HG03196 (cell line): ENCODE results near the gene LONRF3.
"Not testable (repeated sequence)": the region's sequence is repeated elsewhere in the genome, so short reads cannot be mapped to it uniquely, and the experiment has no call there.

Experiments used
- ATAC-seq: cut with Tn5 transposase; IDR thresholded peaks from one replicate; pipeline ENCODE4 v1.9.1; 2021; ENCODE audit not compliant: unreplicated experiment

The LONRF3 gene

DNA sequence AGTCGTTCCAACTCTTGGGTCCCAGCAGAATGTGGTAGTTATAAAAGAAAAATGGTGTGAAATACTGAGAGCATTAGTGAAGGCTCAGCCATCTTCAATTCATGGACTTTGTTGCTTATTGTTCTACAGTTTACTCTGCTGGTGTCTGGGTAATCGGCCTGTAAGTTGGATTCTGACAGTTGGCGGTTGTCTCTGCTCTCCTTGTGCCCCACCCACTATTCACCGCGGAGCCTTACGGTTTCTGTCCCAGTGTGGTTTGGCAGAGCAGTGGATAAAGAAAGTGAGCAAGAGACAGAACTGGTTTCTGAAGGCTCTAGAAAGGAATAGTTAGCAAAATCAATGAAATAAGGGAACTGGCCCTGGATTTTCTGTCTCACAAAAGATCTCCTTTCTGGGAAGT lies 9.1 kb downstream of the LONRF3 start:
- ATAC-seq, result no peak

DNA sequence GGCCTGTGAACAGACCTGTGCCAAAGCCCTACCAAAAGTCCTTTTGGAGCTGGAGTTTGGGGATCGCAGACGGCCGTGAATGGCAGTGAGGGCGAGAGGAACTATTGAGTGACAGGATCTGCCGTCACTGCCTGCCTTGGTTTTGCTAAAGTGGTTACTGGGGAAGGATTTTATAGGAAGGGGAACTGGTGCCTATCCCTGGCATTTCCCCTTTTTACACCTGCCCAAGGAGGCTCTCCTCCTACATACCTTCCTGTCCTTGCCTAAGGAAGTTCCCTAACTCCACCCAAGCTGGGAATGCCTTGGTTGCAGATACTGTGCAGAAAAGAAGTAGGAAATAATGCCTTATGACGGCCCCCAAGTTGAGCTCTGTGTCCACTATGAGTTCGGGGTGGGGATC lies 14.5 kb downstream of the LONRF3 start:
- ATAC-seq, result no peak

DNA sequence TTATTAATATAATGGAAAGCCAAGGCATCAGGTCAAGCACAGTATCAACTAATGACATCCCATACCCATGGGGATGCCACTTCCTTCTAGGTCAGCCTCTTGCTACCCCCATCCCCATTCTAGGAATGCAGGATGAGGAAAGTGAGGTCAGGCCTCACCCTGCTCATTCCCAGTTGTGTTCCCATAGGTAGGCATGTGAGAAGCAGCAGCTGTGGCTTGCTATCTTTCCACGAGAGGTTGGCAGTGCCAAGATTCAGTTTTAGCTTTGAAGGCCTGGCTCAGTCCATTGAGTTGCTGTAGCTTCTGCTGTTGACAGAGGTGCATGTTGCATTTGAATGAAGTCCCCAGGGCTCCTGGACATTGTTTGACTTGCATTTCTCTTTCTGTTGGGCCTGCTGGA lies 15.5 kb downstream of the LONRF3 start:
- no peak for ATAC-seq

DNA sequence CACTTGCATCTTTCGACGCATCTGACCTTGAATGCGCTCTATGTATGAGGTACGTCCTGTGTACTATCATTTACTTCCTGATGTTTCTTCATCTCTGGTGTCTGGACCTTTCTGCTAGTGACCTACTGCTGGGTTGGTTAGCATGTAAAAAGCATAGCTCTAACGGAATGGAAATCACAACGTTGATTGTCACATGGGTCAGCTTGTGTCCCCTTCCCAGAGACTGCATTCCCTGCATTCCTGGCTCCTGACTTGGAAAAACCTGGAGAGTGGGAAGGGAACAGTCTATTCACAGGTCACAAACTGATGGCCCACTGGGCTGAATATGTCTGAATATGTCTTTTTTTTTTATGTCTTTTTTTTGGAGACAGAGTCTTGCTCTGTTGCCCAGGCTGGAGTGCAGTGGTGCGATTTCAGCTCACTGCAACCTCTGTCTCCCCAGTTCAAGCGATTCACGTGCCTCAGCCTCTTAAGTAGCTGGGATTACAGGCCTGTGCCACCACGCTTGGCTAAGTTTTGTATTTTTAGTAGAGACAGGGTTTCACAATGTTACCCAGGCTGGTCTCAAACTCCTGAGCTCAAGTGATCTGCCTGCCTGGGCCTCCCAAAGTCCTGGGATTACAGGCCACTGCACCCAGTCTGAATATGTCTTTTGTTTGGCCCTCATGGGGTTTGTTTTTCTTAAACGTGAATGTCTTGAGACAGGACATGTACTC lies 16.3 kb downstream of the LONRF3 start:
- no peak for ATAC-seq

DNA sequence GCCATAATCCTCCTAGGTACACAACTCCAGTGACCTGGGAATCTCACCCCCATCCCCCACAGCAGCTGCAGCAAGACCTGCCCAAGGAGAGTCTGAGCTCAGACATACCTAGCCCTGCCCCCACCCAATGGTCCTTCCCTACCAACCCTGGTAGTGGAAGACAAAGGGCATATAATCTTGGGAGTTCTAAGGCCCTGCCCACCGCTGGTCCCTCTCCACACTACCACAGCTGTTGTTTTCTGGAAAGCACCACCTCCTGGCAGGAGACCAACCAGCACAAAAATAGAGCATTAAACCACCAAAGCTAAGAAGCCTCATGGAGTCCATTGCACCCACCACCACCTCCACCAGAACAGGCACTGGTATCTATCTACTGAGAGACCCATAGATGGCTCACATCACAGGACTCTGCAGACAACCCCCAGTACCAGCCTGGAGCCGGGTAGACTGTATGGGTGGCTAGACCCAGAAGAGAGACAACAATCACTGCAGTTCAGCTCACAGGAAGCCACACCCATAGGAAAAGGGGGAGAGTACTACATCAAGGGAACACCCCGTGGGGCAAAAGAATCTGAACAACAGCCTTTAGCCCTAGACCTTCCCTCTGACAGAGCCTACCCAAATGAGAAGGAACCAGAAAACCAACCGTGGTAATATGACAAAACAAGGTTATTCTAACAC lies 18.2 kb downstream of the LONRF3 start:
- ATAC-seq, result not testable (repeated sequence)

DNA sequence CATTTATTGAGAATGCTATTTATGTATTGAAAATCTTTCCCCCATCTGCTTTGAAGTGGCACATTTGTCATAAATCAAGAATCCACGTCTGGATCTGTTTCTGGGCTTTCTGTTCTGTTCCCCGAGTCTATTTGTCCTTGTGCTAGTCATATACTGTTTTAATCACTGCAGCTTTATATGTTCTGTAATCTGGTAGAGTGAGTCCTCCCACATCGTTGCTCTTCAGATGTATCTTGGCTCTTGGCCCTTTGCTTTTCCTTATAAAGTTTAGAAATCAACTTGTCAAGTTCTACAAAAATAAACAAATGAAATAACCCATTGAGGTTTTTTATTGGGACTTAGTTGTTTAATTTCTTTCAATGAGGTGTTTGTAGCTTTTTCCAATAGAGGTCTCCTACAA lies 29.0 kb downstream of the LONRF3 start:
- ATAC-seq, result no peak

DNA sequence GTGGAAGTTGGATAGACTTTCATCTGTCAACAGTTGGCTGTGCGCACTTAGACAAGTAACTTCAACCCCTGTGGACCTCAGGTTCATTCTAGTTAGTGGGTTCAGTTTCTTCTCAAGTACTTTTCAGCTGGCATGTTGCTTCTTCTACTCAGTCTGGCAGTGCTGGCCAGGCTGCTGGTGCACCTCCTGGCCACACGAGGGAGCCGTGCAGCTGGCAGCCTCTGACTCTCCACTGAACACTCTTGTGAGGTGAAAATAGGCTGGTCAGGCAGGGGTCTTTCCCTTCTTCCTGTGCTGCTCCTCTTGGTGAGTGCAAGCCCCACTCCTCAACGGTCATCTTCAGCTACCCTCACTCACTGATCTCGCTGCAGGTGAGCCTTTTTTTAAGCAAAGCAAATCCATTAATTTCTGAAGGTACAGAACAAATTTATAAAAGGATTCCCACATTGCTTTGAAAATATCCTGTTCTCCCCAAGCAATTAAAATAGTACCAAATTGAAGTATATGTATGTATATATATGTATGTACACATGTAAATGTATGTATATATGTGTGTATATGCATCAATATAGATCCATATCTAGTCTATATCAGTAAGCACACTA lies 30.6 kb downstream of the LONRF3 start:
- no peak for ATAC-seq

DNA sequence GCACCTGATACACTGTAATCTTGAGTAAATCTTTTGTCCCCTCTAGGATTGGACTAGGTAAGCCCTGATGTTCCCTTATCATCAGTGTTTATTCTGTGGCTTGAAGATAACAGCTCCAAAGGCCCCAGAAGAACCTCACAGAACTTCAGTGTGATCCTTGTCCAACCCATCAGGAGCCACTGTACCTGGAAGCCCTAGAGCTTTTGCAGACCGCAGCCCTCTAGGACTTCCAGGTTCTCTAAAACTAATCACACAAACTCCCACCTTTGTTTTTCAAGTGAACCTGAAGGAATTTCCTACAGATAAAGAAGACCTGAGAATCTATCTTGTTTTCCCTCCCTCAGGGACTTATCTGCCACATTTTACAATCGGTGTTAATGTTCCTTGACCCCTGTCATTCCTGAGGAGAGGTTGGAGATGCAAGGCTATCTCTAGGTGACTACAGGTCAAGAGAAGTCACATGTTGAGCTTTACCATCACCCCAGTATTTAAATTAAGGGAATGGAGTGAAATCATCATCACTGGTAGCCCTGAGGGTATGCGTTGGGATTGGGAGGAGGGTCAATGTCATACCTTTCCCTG lies 32.9 kb downstream of the LONRF3 start:
- no peak for ATAC-seq

DNA sequence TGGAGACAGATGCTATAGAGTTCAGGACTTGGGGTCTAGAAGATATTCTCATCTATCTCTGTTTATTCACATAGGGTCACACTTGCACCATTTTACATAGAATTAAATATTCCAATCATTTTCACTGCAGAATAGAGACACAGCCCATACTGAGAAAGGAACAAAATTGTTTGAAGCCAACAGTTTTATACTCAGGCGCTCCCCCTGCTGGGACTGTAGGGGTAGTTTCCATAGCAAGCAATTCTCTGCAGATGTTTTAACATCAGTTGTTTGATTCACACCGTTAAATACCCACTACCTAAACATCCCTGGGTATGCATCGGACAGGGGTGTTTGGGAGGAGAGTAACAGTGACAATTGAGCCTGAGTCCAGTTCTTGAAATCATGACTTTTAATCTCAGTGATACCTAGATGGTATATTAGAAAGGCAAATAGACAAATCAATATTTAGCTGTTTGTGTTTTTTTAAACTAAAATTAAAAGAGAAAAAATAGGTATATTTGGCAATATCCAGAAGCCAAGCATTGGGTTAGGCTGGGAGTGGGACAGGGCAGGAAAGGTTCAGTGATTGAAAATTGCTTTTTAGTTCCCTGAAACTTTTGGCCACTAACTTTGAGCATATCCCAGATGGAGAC lies 33.8 kb downstream of the LONRF3 start:
- ATAC-seq, result no peak

DNA sequence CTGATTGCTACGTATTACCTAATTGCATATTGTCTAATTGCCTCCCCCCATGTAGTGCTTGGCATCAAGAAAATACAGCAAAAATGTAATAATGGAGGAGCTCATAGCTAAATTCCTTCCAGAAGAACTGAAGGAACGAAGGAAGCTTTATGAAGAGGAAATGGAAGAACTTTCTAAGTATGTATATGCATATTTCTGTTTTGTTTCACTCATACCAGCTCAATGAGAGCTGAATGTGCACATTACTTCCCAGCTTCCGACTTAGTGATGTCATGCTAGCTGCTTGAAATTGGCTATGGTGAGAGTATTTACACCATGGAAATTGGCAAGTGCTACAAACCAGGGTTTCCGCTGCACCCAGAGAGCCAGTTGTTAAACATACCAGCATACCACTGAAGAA lies 34.7 kb downstream of the LONRF3 start:
- ATAC-seq, result no peak

DNA sequence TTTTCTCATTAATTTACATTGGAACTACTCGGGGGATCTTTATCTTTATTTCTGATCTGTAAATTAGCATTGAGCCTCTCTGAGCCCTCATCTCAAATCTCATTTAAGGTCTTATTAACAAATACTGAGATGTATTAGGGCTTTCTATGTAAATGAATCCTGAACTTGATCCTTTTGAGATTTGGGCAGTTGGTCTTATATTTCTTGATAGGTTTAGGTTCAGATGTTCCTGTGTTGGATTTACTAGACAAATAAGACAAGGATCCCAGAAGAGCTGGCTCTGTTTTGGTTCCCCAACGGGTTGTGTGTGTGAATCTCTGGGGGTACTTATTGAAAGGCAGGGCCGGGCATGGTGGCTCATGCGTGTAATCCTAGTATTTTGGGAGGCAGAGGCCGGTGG lies 36.1 kb downstream of the LONRF3 start:
- no peak for ATAC-seq

DNA sequence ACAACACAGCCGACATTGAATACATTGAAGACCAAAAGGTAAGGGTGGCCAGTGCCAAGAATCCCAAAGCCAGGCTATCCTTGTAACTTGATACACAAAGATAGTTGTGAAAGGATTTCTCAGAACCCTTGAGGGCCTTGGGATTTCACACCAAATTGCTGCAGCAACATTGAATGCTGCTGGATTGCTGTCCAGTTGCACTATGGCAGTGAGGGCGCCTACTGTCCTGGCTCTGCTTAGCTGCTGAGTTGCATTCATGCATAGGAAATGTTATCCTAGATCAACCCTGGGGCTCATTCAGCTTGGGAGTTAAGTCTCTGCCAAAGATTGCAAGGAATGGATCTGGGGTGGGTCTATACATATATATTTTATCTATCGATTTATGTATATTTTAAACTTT lies 38.7 kb downstream of the LONRF3 start:
- no peak for ATAC-seq

DNA sequence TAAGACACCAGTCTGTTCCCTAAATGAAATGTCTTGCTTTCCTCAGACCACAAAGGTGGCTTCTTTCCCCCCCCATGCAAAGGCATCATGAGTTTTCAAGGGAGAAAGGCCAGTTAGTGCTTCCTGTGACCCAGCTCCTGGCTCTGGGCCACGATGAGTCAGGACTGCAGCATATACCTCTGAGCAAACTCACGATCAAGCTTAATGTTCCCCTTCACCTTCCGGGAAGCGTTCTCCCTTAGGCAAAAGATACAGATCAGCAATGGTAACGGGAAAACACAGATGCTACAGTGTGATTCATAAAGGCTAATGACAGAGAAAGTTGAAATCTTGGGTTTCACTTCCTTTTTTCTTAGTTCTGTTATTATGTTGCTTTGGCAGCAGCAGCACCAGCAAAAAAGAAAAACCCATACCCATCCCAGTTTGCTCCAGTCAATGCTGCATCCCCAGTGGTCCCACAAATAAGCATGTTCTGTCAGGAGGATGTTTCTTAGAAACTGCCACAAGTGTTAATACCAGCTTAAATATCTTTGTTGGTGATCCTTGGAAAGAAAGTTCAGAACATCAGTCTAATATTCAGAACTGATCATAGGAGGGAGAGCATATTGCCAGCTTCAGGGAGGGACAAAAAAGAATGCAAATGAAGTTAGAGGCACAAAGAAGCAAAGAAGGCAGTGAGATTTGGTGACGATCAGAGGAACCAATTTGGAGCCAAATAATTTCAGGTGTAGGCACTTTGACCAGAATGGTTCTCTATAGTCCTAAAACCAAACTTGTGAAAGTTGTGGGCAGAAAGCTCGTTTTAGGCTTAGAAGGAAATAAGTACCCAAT lies 41.2 kb downstream of the LONRF3 start:
- peak; percentile 93 for ATAC-seq

DNA sequence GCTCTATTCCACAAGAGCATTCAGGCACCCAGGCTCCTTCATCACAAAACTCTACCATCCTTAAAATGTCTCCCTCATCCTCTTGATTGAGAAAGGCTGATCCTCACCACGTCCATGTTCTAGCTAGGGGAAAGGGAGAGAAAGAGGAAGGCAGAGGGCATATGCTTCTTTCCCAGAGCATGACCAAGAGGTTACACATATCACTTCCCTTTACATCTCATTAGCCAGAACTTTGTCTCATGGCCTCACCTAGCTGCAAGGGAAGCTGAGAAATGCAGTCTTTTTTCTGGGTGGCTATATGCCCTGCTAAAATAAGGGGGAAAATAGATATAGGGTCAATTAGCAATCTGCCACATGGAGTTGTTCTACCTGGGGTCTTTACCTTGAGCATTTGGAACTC lies 42.7 kb downstream of the LONRF3 start:
- ATAC-seq, result no peak

DNA sequence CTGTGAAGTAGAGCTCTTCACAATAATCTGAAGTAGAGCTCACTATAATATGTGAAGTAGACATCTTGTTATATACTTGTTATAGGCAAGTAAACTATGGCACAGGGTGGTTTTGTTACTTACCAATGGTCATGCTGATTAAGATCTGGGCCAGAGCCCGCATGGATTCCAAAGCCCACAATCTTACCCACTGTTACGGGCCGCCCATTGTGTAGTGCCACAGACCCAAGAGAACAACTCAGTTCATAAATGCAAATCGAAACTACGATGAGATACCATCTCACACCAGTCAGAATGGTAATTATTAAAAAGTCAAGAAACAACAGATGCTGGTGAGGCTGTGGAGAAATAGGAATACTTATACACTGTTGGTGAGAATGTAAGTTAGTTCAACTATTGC lies 51.5 kb downstream of the LONRF3 start:
- no peak for ATAC-seq

DNA sequence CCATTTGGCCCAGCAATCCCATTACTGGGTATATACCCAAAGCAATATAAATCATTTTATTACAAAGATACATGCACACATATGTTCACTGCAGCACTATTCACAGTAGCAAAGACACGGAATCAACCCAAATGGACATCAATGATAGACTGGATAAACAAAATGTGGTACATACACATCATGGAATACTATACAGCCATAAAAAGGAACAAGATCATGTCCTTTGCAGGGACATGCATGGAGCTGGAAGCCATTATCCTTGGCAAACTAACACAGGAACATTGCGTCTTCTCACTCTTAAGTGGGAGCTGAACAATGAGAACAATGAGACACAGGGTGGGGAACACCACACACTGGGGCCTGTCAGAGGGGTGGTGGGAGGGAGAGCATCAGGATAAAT lies 51.9 kb downstream of the LONRF3 start:
- not testable (repeated sequence) for ATAC-seq

DNA sequence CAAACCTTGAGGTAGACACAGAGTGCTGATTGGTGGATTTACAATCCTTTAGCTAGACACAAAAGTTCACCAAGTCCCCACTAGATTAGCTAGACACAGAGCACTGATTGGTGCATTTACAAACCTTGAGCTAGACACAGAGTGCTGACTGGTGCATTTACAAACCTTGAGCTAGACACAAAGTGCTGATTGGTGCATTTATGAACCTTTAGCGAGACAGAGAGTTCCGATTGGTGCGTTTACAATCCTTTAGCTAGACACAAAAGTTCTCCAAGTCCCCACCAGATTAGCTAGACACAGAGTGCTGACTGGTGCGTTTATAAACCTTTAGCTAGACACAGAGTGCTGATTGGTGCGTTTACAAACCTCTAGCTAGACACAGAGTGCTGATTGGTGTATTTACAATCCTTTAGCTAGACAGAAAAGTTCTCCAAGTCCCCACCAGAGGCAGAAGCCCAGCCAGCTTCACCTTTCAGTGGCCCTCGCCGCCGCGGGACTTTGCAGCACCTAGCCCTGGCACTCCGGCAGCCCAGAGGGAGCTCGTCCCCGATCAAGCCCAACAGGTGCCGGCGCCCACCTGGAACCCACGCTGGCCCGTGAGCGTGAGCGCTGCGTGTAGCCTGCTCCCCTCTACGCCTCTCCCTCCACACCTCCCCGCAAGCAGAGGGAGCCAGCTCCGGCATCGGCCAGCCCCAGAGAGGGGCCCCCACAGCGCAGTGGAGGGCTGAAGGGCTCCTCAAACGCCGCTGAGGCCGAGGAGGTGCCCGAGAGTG lies 53.7 kb downstream of the LONRF3 start:
- not testable (repeated sequence) for ATAC-seq

DNA sequence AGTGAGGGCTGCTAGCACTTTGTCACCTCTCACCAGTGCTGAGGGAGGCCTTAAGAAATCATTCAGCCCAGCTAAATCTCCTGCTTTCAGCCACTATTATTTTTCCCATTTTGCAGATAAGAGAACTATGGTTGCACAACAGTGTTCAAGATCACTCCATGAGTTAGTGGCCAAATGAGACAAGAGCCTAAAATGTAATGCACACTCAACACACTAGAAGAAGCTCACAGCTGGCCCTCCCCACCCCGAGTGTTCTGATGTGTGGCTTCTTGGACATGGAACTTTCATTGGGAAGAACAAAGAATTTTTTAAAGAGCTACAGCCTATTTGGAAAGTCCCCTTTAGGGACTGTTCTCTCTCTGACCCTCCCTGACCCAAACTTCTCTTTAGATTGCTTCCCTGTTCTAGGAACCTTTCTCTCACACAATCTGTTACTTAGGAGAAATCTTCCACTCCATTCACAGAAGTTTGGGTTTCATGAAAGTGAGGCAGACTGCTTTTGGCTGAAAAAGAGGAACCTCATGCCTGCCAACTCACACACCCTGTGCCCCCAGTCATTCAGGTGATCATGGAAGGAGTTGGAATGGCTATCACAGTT lies 54.4 kb downstream of the LONRF3 start:
- ATAC-seq, result no peak

DNA sequence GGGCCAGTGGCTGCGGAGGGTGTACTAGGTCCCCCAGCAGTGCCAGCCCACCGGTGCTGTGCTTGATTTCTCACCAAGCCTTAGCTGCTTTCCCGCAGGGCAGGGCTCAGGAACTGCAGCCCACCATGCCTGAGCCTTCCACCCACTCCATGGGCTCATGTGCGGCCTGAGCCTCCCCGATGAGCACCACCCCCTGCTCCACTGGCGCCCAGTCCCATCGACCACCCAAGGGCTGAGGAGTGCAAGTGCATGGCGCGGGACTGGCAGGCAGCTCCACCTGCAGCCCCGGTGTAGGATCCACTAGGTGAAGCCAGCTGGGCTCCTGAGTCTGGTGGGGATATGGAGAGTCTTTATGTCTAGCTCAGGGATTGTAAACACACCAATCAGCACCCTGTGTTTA lies 55.2 kb downstream of the LONRF3 start:
- not testable (repeated sequence) for ATAC-seq

DNA sequence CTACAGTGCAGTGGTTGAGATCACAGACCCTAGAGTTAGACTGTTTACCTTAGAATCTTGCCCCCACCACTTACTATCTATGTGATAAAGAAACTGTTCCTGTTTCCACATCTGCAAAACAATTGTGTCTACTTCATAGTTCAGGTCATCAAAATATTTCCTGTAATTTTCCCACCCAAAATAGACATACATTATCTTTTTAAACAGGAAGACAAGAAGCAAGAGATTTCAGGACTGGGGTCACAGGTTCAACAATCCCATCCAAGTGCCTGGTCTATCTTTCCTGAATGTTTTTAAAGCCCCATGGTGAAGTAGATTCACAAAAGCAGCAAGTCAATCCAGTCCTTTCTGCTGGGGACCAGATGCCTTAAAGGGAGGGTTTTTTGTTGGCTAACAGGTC lies 56.6 kb downstream of the LONRF3 start:
- ATAC-seq, result no peak
